GM10847 (cell line): ENCODE data around the gene TRIP13.

ENCODE experiments used
- POLR2A ChIP-seq: IDR thresholded peaks from 2 replicates; pipeline ENCODE4 v1.6.1; 2011; ENCODE audit not compliant: insufficient read length; ENCODE audit errors: extremely low read depth

TRIP13 gene

GRCh38 chr5:944992-945685 is 52.5 kb downstream of the TRIP13 start:
- TF ChIP-seq POLR2A = no peak

DNA sequence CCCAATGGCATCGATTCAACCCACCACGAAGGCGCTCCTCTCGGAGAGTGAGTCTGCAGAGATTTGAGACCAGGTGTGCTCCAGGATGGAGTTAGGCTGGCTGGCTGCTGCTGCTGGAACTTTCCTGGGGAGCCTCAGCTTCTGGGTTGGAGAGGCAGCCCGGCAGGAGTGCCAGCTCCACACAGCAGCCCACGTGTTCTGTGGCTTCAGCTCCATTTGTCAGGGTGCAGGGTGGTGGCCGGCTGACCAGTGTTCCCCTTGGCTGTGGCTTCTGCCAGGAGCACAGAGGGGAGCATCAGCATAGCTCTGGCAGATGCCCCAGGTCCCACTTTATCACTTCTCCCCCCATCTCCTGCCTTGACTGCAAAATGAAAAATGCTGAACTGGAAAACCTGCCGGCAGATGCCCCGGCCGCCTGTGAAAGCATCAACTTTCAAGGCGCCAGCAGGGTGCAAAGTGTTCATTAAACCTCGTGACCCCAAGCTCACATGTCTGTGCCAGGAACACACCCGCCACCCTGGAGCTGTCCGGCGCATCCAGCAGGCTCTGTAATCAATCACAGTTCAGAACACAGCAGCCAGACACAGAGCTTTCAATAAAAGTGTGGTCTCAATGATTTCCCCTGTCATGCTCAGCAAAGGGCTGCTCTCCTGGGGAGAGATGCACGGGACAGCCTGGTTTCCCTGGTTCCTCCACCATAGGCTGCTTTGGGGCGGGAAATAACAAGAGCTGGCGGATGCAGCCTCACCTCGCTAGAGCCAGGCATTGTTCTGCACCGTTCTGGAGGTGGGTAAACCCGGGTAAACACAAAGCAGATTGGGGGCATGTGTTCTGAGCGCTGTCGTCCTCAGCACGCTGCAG is 53.2 kb downstream of the TRIP13 start:
- no peak for TF ChIP-seq POLR2A

GRCh38 chr5:946720-947625 is 54.3 kb downstream of the TRIP13 start:
- TF ChIP-seq POLR2A = no peak

DNA sequence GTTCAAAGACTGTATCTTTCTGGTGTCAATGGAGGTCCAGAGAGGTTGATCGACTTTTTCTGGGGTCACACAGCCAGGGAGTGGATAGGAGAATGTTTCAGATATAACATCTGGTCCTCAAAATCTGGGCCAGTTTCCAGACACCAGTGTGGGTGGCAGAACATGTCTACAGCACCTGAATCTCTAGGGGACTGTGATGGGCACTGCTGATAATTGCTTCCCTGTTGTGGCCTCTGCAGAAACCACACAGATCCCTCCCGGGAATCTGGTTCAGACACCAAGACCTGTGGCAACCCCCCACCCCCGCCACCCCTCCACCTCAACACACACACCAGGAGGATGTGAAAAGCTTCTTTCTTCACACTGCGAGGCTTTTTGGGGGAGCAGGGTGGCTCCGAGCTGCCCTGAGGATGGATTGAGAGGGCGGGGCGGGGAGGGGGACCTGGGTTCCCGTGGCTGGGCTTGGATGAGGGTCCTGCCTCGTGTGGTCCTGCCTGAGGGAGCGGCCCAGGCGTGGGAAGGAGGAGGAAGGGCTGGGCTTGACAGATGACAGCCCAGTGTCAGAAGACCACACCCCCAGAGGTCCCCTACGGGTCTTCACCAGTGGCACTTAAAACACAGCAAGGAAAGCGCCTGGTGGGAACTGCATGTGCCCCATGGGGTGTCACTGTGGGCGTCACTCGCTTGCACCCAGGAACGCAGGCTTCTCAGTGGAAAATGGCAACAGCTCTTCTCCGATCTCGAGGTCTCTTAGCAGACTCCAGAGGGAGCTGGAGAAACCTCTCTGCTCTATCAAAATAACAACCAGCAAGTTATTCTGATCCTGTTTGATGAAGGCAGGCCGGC is 55.2 kb downstream of the TRIP13 start:
- TF ChIP-seq POLR2A = no peak

DNA sequence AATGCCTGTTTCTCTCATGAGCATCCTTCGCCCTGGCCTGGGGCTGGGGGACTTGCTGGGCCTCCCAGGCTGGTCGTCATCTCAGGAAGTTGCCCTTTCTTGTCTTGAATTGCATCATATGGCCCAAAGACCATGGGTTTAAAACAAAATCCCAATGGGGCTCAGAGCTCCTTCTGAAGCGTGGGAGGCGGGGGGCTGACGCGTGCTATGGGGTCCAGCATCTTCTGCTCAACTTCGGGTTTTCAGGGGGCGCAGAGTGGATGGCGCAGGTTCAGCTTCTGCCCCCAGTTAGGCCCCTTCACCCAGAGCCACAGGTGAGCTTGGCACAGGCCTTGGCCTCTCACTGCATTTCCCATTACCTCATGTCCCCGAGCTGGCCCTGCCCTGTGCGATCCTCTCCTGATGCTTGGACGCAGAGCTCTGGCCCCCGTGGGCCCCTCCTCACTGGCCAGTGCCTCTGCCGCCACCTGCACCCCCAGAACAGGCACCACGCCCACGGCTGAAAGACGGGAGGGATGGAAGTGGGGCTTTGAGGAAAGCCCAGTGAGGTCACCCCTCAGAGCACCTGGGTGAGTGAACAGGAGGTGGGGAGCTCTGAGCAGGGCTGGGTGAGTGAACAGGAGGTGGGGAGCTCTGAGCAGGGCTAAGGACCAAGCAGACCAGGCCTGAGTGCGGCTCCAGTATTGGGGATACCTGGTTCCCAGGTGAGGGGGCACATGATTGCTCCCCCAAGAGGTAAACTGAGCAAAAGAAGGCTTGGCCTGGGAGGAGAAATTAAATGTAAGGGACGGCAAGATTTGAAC is 56.0 kb downstream of the TRIP13 start:
- no peak for TF ChIP-seq POLR2A

DNA sequence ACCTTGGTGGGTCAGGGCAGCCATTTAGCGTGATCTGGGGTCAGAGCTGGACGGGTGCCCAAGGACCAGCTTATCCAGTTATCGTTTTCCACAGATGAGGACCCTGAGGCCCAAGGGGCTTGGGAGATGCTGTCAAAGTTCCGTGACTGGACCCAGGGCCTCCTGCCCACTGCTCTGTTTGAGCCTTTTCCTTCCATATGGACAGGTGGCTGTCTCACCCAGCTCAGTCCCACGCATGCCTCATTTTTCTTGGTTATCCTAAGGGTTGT is 56.5 kb downstream of the TRIP13 start:
- no peak for TF ChIP-seq POLR2A

DNA sequence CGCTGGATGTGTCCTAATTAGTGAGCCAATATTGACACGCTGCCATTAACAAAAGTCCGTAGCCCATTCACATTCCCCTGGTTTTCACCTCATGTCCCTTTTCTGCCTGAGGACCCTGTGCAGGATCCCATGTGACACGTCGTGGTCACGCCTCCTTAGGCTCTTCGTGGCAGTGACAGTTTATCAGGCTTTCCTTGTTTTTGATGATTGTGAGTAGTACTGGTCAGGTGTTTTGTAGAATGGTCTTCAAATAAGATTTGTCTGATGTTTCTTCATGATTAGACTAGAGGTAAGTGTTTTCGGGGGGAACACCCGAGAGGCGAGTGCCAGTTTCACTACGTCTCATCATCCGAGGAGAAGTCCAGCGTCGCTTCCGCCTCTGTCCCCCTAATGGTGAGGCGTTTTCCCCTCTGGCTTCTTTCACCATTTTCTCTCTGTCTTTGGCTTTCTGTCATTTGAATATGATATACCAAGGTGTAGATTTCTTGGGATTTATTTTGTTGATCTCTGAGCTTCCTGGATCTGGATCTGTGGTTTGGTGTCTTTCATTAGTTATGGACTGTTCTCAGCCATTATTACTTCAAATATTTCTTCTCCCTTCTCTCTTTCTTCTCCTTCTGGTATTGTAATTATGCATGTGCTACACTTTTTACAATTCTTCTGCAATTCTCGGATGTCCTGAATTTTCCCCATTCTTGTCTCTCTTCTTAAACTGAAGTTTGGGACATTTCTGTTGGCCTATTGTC is 57.3 kb downstream of the TRIP13 start:
- TF ChIP-seq POLR2A = no peak

- no peak for TF ChIP-seq POLR2A
Measured at GRCh38 chr5:951940-952596, 59.4 kb downstream of the TRIP13 start.

DNA sequence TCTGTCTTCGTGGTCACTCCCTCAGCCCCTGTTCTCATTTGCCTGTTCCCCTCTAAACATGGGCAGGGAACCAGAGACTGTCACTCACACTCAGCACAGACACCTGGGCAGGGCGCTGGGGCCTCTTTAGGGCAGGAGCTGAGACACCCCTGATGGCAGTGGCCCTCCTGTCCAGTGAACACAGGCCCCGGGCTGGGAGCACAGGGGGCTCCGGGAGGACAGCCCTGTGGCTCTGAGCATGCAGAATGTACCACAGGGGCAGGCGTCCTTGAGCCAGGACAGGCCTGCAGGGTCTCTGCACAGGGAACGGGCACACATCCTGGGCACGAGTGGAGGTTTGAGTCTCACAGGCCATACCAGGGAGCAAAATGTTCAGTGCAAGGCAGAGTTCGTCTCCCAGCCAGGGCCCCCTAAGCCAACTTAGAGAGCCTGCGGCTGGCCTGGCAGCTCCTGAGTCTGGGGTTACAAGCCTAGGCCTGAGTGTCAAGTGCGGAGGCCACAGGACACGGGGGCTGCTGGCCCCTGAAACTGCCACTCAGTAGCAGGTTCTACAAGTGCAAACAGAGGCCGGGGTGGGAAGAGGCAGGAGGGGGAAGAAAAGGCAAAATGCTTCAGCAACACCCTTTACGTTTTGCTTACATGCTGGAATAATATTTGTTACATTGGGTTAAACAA is 60.0 kb downstream of the TRIP13 start:
- TF ChIP-seq POLR2A = no peak

DNA sequence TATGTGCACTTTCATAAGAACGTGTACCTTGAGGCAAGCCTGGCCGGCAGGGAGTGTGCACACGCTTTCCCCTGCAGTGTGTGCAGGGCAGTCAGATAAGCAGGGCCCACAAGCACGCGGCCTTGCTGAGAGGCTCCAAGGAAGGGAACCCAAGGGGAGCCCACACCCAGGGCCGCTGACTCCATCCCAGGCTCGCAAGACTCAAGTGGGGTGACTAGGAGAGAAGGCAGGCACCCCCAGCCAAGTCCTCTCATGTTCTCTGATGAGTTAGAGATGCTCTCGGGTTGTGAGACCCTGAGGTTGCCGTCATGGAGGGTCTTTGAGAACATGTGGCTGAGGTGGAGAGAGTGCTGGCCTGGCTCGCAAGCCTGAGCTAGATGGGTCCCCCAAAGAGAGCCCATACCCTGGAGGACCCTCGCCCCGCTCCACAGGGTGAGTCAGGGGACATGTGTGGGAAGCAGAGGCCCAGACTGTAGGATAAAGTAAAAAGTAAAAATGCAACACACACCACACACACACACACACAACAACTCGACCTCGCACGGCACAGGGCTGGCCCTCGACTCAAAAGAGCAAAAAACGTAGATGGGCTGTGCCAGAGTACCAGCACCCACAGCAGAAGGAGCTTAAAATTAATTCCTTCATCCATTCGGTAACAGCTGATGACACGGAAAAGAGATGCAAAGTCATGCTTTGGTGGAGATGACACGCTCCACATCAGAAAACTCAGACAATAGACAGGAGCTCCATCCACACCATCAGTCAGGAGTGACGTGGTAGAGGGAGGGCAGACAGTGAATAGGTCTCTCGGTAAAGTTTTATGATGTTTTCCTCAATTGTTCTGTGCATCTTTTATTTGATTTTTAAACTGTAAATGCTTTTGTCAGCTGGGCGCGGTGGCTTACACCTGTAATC is 61.1 kb downstream of the TRIP13 start:
- TF ChIP-seq POLR2A = no peak
